SW 1271 (cell line): Measurements from ENCODE around the gene EML4.

Source experiments
- DNase-seq, 2 experiments: peaks; one replicate each; lab custom pipeline; 2025; lab: John Stamatoyannopoulos, UW

The EML4 gene

GRCh38 chr2:42223855-42224268 is 54.7 kb downstream of the EML4 start:
- DNase-seq: no peak

GRCh38 chr2:42224422-42225067 is 55.4 kb downstream of the EML4 start:
- DNase-seq: no peak

- DNase-seq: no peak
Observed at GRCh38 chr2:42225573-42225972, 56.4 kb downstream of the EML4 start.

GRCh38 chr2:42227491-42227890 is 58.3 kb downstream of the EML4 start:
- no peak for DNase-seq

GRCh38 chr2:42228101-42228500 is 58.9 kb downstream of the EML4 start:
- no peak for DNase-seq

- no peak for DNase-seq
Observed at GRCh38 chr2:42229949-42230348, 60.8 kb downstream of the EML4 start.

- no peak for DNase-seq
Observed at GRCh38 chr2:42230891-42231290, 61.7 kb downstream of the EML4 start.

- no peak for DNase-seq
Observed at GRCh38 chr2:42232024-42232423, 62.9 kb downstream of the EML4 start.

GRCh38 chr2:42233976-42234441 is 64.9 kb downstream of the EML4 start:
- no peak for DNase-seq

- DNase-seq: no peak
Observed at GRCh38 chr2:42236911-42237310, 67.8 kb downstream of the EML4 start.

GRCh38 chr2:42238644-42239288 is 69.6 kb downstream of the EML4 start:
- no peak for DNase-seq

- DNase-seq: no peak
Observed at GRCh38 chr2:42239289-42239661, 70.1 kb downstream of the EML4 start.

GRCh38 chr2:42239811-42240210 is 70.7 kb downstream of the EML4 start:
- no peak for DNase-seq

- DNase-seq: no peak
Observed at GRCh38 chr2:42241517-42241916, 72.4 kb downstream of the EML4 start.

GRCh38 chr2:42243297-42243696 is 74.1 kb downstream of the EML4 start:
- no peak for DNase-seq

- DNase-seq: no peak
Observed at GRCh38 chr2:42244520-42244919, 75.4 kb downstream of the EML4 start.

- no peak for DNase-seq
Observed at GRCh38 chr2:42245396-42245795, 76.2 kb downstream of the EML4 start.

GRCh38 chr2:42246562-42246961 is 77.4 kb downstream of the EML4 start:
- no peak for DNase-seq

- DNase-seq: no peak
Observed at GRCh38 chr2:42248846-42249245, 79.7 kb downstream of the EML4 start.

GRCh38 chr2:42249284-42249683 is 80.1 kb downstream of the EML4 start:
- DNase-seq: no peak

GRCh38 chr2:42249887-42250286 is 80.7 kb downstream of the EML4 start:
- no peak for DNase-seq

GRCh38 chr2:42250925-42251324 is 81.8 kb downstream of the EML4 start:
- DNase-seq: no peak

GRCh38 chr2:42252464-42252863 is 83.3 kb downstream of the EML4 start:
- no peak for DNase-seq
